NCI-H774 (cell line): Measurements from ENCODE around the gene ZSWIM6.

ENCODE experiments used
- DNase-seq: peaks from one replicate; lab custom pipeline; 2025; lab: John Stamatoyannopoulos, UW

Gene ZSWIM6

DNA sequence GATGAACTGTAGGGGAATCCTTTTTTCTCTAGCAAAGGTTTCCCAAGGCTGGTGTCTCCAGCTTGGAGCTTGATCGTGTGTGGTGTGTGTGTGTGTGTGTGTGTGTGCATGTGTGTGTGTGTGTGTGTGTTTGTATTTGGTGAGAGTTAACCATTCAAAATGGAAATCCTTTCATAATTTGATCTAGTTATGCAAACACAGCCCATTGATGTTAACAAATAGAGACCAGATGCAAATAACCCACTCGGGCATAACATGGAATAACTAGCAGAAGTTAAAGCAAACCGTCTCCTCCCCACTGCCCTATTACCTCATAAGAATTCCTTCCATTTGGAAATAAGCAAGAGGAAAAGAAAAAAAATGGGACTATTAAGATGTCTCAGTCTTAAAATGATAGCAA is 24.9 kb upstream of the ZSWIM6 start:
- no peak for DNase-seq

- DNase-seq: no peak
Measured at GRCh38 chr5:61307611-61308010, 24.4 kb upstream of the ZSWIM6 start.

DNA sequence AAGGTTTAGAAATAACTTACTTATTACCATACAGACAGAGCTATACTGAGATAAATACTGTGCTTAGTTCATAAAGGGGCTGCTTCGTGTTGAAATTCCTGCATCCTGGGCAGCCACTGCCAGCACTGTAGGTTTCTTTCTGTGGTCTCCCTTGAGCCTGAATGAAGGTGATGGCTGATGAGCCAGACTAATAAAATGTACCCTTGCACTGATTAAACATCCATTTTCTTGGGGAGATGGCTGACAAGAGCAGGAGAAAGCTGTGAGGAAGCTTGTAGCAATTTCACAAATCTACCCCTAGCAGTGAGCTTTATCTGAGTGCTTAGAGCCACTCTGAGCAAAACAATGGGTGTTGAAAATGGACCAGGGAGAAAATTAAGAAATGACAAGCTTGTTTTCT is 23.3 kb upstream of the ZSWIM6 start:
- DNase-seq: no peak

GRCh38 chr5:61309115-61309514 is 22.9 kb upstream of the ZSWIM6 start:
- no peak for DNase-seq

DNA sequence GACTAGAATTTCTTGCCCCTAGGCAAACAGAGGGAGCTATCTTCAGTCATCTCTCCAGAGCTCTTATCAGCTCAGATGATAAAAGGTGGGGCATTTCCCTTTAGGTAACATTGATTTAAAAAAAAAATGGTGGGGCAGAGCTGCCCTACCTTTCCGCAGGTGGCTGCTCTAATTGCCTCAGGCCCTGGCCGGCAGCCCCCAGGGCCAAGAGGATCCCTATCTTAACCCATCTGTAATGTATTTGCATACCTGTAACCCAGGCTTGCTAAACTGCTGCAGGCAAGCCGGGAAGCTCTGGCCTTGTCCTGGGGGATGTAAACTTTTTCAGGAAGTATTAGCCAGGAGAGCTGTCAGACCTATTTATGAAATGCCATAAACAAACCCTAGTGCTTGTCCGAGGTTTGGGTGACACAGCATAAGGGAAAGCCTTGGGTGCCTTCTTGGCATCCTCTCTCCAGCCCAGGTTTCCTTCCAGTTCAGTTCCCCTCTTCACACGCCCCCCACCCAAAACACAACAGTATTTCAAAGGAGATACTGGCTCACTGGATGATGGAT is 20.9 kb upstream of the ZSWIM6 start:
- no peak for DNase-seq

DNA sequence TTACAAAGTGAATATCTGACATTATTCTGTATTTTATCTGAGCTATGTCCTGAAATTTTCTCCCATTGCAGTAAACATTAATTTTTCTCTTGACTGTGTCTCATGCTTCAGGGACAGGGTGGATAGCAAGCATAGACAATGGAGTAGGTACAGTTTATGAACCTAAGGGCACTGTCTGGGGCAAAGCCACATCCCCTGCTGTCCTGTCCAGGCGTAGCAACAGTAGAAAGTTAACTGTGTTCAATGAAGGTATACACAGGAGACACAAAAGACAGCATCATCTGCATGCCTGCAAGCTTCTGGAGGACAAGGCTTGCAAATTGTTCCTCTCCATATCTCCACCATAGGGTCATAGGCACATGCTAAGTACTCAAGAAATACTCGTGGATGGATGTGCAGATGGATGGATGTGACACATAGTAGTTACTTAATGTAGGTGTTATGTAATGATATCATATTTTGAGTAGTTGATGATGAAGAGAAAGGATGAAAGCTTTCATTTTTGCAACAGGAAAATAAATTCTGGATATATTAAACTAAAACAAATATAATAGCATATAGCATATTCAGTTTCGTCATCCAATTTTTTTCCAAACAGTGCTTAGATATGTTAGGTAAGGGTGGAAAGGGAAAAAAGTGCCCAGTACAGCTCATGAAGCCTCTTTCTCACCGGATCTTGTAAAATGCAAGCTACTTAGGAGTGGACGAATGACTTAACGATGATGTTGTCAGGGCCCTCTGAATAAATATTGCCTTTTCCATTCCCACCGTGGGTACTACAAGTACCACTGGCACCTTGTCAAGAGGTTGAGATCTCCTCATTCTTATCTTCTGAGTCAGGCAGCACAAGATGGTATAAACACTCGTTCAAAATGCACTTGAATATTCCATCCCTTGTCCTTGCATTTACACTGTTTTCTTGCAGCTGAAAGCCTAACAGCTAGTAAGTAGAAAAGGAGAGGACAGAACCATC is 19.9 kb upstream of the ZSWIM6 start:
- DNase-seq: no peak

- no peak for DNase-seq
Measured at GRCh38 chr5:61313960-61314681, 17.9 kb upstream of the ZSWIM6 start.

- no peak for DNase-seq
Measured at GRCh38 chr5:61318376-61318775, 13.7 kb upstream of the ZSWIM6 start.

DNA sequence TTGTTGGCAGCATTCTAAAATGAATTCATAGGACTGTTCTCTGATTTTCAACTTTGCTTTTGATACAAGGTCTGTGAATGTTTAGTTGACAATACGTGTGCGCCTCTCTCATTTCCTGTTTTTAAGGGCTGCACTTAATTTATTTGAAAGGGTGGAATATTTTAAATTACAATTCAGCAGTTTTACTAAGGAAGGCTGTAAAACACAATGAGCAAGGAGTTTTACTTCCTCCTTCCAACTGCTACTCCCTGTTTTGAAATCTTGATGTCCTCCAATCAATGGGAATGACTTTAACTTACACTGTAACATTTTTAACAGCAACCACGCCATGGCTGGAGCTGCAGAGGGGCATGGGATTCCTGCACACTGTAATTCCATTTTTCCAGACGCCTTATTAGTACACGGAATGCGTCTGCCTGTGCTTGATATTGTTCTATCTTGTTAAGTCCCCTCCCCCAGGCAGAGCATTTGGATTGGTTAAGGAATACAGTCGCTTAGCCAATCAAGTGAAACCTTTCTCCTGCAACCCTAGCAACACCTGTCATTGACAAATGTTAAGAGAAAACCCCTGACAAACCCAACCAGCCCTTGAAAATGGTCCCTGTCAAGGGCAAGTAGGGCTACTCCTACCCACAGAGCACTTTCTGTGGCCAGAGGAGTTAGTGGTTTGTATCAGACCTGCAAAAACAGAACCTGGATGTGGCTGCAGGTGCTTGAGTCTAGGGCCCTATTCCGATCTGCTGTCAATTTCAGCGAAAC is 12.5 kb upstream of the ZSWIM6 start:
- no peak for DNase-seq

DNA sequence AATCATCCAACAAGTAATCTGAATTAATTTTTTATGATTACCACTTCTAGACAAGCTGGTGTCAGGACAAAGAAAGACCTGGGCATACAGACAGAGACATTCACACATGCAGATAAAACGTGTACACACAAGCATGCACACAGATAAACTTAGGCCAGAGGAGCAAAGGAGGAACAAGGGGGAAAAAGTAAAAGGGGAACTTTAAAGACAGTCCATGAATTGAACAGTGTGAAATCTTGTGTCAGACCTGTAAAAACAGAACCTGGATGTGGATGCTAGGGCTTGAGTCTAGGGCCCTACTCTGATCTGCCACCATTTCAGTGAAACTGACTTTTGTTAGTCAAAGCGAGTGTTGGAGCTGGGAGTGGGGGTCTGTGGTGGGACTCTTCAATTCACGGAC is 11.2 kb upstream of the ZSWIM6 start:
- no peak for DNase-seq

GRCh38 chr5:61321669-61322068 is 10.4 kb upstream of the ZSWIM6 start:
- DNase-seq: no peak

DNA sequence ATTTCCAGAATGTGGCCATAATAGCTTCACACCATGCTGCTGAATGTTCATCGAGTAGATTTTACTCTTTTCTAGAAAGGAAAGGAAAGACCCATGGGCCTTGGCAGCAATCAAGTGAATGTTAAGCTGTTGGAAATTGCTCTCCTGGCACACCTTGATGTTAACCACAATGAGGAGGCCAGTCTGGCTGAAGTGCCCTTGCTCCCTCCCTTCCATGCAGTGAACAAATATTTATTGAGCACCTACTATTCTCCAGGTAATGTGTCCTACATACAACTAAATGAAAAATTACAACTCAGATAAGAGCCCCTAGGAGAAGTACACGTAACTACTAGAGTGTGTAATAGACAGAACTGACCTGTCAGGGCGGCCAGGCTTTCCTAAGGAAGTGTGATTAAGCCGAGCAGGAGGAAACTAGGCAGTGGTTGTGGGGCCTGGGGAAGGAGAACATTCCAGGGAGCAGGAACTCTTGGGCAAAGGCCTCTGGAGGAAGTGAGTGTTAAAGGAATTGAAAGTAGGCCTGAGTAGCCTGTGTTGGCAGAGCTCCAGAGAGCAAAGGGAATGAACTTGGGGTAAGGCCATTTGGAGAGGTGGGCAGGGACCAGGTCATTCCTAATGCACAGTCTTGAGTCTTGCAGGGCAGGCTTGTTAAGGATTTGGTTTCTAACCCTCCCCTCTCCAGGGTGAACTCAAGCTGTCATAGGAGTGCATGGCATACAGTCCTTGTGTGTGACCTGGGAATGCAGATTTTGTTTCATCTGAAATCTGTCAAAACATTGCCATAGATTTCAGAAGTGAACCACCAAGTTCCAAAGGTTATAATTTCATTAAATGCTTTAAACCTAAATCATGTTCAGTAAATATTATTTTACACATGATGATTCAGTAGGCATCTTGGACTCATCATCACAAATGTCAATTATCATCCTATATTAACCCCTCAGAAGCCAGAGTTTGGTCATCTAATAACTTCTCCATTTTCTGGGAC is 9.0 kb upstream of the ZSWIM6 start:
- no peak for DNase-seq

DNA sequence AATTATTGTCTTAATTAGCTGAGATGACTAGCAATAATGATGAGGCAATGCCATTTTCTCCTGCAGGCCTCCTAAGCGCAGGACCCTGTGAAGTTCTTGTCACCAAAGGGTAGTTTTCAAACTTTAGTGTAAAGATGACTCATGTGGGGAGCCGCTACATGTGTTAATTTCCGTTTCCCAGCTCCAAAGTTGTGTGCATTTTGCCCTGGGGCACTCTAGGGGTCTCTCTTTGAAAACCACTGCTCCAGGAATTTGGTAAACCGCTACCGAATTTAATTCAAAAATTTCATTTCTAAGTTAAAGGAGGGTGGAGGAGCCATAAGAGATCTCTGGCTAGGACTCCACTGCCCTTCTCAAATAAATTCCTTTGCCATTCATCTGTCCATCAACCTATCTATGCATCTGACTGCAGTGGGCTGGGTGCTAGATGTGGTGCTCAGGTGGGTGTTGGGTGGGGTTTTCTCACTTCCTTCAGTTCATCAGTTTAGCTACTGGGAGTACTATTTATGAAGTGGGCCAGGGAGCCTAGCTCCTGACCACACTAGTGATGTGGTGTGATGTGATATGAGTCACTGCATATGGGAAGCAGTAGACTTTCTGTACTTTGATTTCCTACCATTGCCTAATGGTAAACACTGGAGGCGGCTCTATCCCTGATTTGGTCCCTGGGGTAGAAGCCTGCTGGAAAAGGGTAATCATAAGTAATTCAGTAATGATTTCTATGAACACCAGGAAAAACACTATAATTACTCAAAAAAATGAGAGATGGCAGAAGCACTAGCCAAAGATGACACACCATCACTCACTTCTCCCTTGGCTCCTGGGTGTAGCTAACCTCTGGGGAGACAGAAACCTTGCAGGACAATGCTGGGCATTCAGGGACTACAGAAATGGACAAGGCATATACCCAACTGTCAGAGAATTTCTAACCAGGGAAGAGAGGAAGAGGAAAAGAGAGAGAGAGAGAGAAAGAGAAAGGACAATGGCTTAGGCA is 4.0 kb upstream of the ZSWIM6 start:
- DNase-seq: no peak

- DNase-seq: no peak
Measured at GRCh38 chr5:61328791-61329549, 3.1 kb upstream of the ZSWIM6 start.

- no peak for DNase-seq
Measured at GRCh38 chr5:61329550-61330128, 2.4 kb upstream of the ZSWIM6 start.

DNA sequence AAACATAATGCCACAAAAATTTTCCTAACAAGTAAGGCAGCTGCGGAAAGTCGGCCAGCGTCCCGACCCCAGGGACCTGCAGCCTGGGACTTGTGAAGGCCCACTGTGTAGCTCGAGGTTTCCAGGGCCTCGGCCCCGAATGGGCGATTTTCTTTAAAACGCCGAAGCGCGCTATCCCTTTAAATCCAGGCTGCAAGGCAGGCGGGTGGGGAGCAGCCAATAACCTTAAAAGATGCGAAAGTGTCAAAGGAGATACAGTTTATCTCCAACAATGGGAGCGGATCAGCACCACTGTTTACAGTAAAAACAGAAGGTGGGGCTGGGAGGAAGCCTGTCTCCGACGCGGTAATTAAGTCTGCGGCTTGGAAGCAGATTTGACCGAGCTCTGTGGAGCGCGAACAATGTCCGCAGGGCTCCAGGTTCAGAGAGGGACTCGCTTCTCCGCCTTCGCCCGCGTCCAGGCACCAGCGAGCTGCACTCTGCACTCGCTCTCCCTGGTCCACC is 1.7 kb upstream of the ZSWIM6 start:
- DNase-seq: peak; percentile 48

GRCh38 chr5:61330845-61331406 is 1.1 kb upstream of the ZSWIM6 start:
- DNase-seq: peak; percentile 64

DNA sequence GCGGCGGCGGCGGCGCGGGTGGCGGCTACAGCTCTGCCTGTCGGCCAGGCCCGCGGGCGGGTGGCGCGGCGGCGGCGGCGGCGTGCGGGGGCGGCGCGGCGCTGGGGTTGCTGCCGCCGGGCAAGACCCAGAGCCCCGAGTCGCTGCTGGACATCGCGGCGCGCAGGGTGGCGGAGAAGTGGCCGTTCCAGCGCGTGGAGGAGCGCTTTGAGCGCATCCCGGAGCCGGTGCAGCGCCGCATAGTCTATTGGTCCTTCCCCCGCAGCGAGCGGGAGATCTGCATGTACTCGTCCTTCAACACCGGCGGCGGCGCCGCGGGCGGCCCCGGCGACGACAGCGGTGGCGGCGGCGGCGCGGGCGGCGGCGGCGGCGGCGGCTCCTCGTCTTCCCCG is 296 bp downstream of the ZSWIM6 start:
- peak; percentile 44 for DNase-seq
